GM18499 (cell line): ENCODE data around the gene RASSF3.
"Not testable (repeated sequence)": the region's sequence is repeated elsewhere in the genome, so short reads cannot be mapped to it uniquely, and the experiment has no call there.

Source experiments
- ATAC-seq: cut with Tn5 transposase; IDR thresholded peaks from one replicate; pipeline ENCODE4 v1.9.1; 2021; ENCODE audit warnings: moderate number of reproducible peaks; ENCODE audit not compliant: insufficient read depth, unreplicated experiment

The RASSF3 gene

GRCh38 chr12:64631197-64631596 is 20.9 kb downstream of the RASSF3 start:
- ATAC-seq: peak; percentile 35

- no peak for ATAC-seq
Observed at GRCh38 chr12:64633011-64633939, 23.0 kb downstream of the RASSF3 start.

GRCh38 chr12:64633940-64634337 is 23.6 kb downstream of the RASSF3 start:
- ATAC-seq: no peak

- ATAC-seq: no peak
Observed at GRCh38 chr12:64634508-64635092, 24.3 kb downstream of the RASSF3 start.

GRCh38 chr12:64635356-64635998 is 25.2 kb downstream of the RASSF3 start:
- peak; percentile 55 for ATAC-seq

GRCh38 chr12:64636856-64637255 is 26.6 kb downstream of the RASSF3 start:
- ATAC-seq: no peak

- ATAC-seq: no peak
Observed at GRCh38 chr12:64639466-64639865, 29.2 kb downstream of the RASSF3 start.

- no peak for ATAC-seq
Observed at GRCh38 chr12:64646318-64646717, 36.0 kb downstream of the RASSF3 start.

- no peak for ATAC-seq
Observed at GRCh38 chr12:64649487-64649886, 39.2 kb downstream of the RASSF3 start.

- ATAC-seq: no peak
Observed at GRCh38 chr12:64650762-64651161, 40.5 kb downstream of the RASSF3 start.

GRCh38 chr12:64652346-64652745 is 42.1 kb downstream of the RASSF3 start:
- ATAC-seq: no peak

- no peak for ATAC-seq
Observed at GRCh38 chr12:64653123-64653522, 42.8 kb downstream of the RASSF3 start.

- not testable (repeated sequence) for ATAC-seq
Observed at GRCh38 chr12:64653907-64654306, 43.6 kb downstream of the RASSF3 start.

- no peak for ATAC-seq
Observed at GRCh38 chr12:64655141-64655540, 44.8 kb downstream of the RASSF3 start.

GRCh38 chr12:64656429-64656828 is 46.1 kb downstream of the RASSF3 start:
- no peak for ATAC-seq

- no peak for ATAC-seq
Observed at GRCh38 chr12:64658892-64659481, 48.7 kb downstream of the RASSF3 start.

- ATAC-seq: no peak
Observed at GRCh38 chr12:64660237-64661018, 50.1 kb downstream of the RASSF3 start.

GRCh38 chr12:64663015-64663414 is 52.7 kb downstream of the RASSF3 start:
- no peak for ATAC-seq

GRCh38 chr12:64665514-64665913 is 55.2 kb downstream of the RASSF3 start:
- ATAC-seq: peak; percentile 23
